Measurements from ENCODE around the gene ERVH48-1.
"Not testable (repeated sequence)": the region's sequence is repeated elsewhere in the genome, so short reads cannot be mapped to it uniquely, and the experiment has no call there.

The ERVH48-1 gene

GRCh38 chr21:42878678-42878992, 46.8 kb downstream of the ERVH48-1 start:
- no peak for DNase-seq (ENCODE audit: low read depth)
- peak overlapping the region; percentile 79 for H3K4me3 ChIP-seq (ENCODE audit: low read depth, low read length)
- no peak for TF ChIP-seq CTCF (IDR thresholded peaks at IDR 0.05; ENCODE audit: low read depth, low read length, missing control alignments)

- DNase-seq (ENCODE audit: low read depth); H3K4me3 ChIP-seq (ENCODE audit: low read depth, low read length): not testable (repeated sequence)
Observed at GRCh38 chr21:42875811-42876210, 49.6 kb downstream of the ERVH48-1 start.

GRCh38 chr21:42873096-42873495, 52.3 kb downstream of the ERVH48-1 start:
- TF ChIP-seq CTCF (IDR thresholded peaks at IDR 0.05; ENCODE audit: low read depth, low read length, missing control alignments), result no peak
- DNase-seq (ENCODE audit: low read depth), result no peak
- no peak overlapping the region for H3K4me3 ChIP-seq (ENCODE audit: low read depth, low read length)

- no peak for TF ChIP-seq CTCF (IDR thresholded peaks at IDR 0.05; ENCODE audit: low read depth, low read length, missing control alignments)
- no peak for DNase-seq (ENCODE audit: low read depth)
- no peak overlapping the region for H3K4me3 ChIP-seq (ENCODE audit: low read depth, low read length)
Observed at GRCh38 chr21:42868196-42868595, 57.2 kb downstream of the ERVH48-1 start.
